GM12878 (cell line): Measurements from ENCODE around the gene RBM15. TPM values are rescaled to one million over a fixed set of nuclear protein-coding genes. Genes with fewer than 3 reads are reported as not detected.

Experiments used
- ATAC-seq: fragments of 200-7000 bp; cut with Tn5 transposase; 3 replicates; pipeline ENCODE4 v1.9.1; 2020; ENCODE audit warnings: mild to moderate bottlenecking, moderate library complexity
- BruUV-seq: library from RNA; stranded (reverse); fragments of 400-500 nt; replicated peaks from 2 replicates; lab custom pipeline; 2021; lab: Mats Ljungman, UMichigan
- CTCF ChIA-PET: fragments of 300-600 bp; sonication (Branson Sonifier 250); formaldehyde crosslinking; extraction: SDS; loops from one replicate; lab custom pipeline; 2021; ENCODE audit warnings: inconsistent platforms; lab: Yijun Ruan, JAX
- POLR2A ChIA-PET: fragments of 350-600 bp; formaldehyde crosslinking; extraction: SDS; loops from one replicate; lab custom pipeline; 2021; ENCODE audit warnings: inconsistent platforms; lab: Charles Lee
- RAD21 ChIA-PET: fragments of 300-600 bp; sonication (Branson Sonifier 250); formaldehyde crosslinking; loops from one replicate; lab custom pipeline; 2023; ENCODE audit warnings: antibody characterized with exemption; ENCODE audit not compliant: unreplicated experiment; lab: Charles Lee
- SMC1A ChIA-PET: fragments of 300-600 bp; sonication (Branson Sonifier 250); formaldehyde crosslinking; loops from one replicate; lab custom pipeline; 2023; ENCODE audit not compliant: unreplicated experiment, uncharacterized antibody; lab: Charles Lee
- DNase-seq: peaks from one replicate; pipeline ENCODE4 v3.0.0-alpha.2; 2011; ENCODE audit warnings: low read depth, low spot score
- FAIRE-seq: peaks from 3 replicates; lab custom pipeline; 2011; peaks lifted over from hg19 to GRCh38; lab: Jason Lieb, UNC
- H2AFZ ChIP-seq: 2 replicates; pipeline ENCODE4 v1.6.0; 2011; ENCODE audit warnings: low read depth, low read length, control low read depth; ENCODE audit not compliant: control insufficient read depth
- H3K27ac ChIP-seq: 2 replicates; pipeline ENCODE4 v1.5.1; 2011; ENCODE audit warnings: control low read depth; ENCODE audit not compliant: control insufficient read depth, insufficient read depth
- H3K27me3 ChIP-seq, 2 experiments: replicated peaks in 1 of 2; 2 replicates each; pipeline versions ENCODE4 v1.6.0 to v1.6.1; 2011; ENCODE audit warnings: low read length in 1 of 2; ENCODE audit not compliant: control insufficient read depth in 2 of 2, insufficient read depth in 2 of 2
- H3K36me3 ChIP-seq, 2 experiments: 2 replicates each; pipeline ENCODE4 v1.5.1; 2011; ENCODE audit warnings: low read length in 1 of 2; ENCODE audit not compliant: control insufficient read depth in 2 of 2, insufficient read depth in 2 of 2
- H3K4me1 ChIP-seq: 2 replicates; pipeline ENCODE4 v1.6.1; 2011; ENCODE audit warnings: mild to moderate bottlenecking, low read length, moderate library complexity, mixed read lengths; ENCODE audit not compliant: control insufficient read depth, insufficient read depth
- H3K4me2 ChIP-seq: 2 replicates; pipeline ENCODE4 v1.6.0; 2011; ENCODE audit warnings: control low read depth; ENCODE audit not compliant: control insufficient read depth, insufficient read depth
- H3K4me3 ChIP-seq: fragments of 200-600 bp; sonication (generic); 2 replicates; pipeline ENCODE4 v1.5.1; 2016
- H3K79me2 ChIP-seq: 2 replicates; pipeline ENCODE4 v1.6.0; 2011; ENCODE audit warnings: low read length; ENCODE audit not compliant: control insufficient read depth, insufficient read depth
- H3K9ac ChIP-seq: 2 replicates; pipeline ENCODE4 v1.8.0; 2011; ENCODE audit warnings: low read length, control low read depth, mixed read lengths; ENCODE audit not compliant: control insufficient read depth, insufficient read depth
- H3K9me3 ChIP-seq: replicated peaks from 3 replicates; pipeline ENCODE4 v1.5.1; 2011; ENCODE audit warnings: mild to moderate bottlenecking, low read length; ENCODE audit not compliant: control insufficient read depth, insufficient read depth
- H4K20me1 ChIP-seq: 2 replicates; pipeline ENCODE4 v1.6.0; 2011; ENCODE audit not compliant: control insufficient read depth, insufficient read depth
- CBX3 ChIP-seq: fragments of 200-600 bp; sonication (generic); IDR thresholded peaks from 2 replicates; pipeline ENCODE4 v1.6.1; 2016; ENCODE audit warnings: low read depth, borderline replicate concordance
- E2F4 ChIP-seq: IDR thresholded peaks from 2 replicates; pipeline ENCODE4 v1.6.1; 2012; ENCODE audit warnings: low read depth, low read length, improper control_type of control experiment
- EGR1 ChIP-seq, 2 experiments: IDR thresholded peaks; 1 replicate in 1 of 2; 2 replicates in 1 of 2; pipeline ENCODE4 v1.6.1; 2011 to 2012; ENCODE audit warnings: low read depth in 2 of 2, low read length in 2 of 2, borderline replicate concordance in 1 of 2, mild to moderate bottlenecking in 1 of 2, moderate library complexity in 1 of 2
- LARP7 ChIP-seq: fragments of 450-650 bp; IDR thresholded peaks from 2 replicates; pipeline ENCODE4 v1.6.1; 2017; ENCODE audit warnings: mild to moderate bottlenecking
- ZNF217 ChIP-seq: fragments of 450-650 bp; IDR thresholded peaks from 2 replicates; pipeline ENCODE4 v1.6.1; 2017; ENCODE audit warnings: antibody characterized with exemption, mild to moderate bottlenecking
- ZSCAN29 ChIP-seq: fragments of 450-650 bp; IDR thresholded peaks from 2 replicates; pipeline ENCODE4 v1.6.1; 2017; ENCODE audit warnings: mild to moderate bottlenecking, moderate library complexity
- WGBS: methylation state at CpG from one replicate; pipeline ENCODE4 v1.1.6; 2016; ENCODE audit warnings: low lambda C conversion rate; ENCODE audit not compliant: insufficient replicate concordance, insufficient coverage; ENCODE audit errors: missing lambda C conversion rate; 5-methylcytosine and 5-hydroxymethylcytosine counted together
- in situ Hi-C: fragments of 300-500 bp; cut with MboI; formaldehyde crosslinking; loops from 9 replicates; pipeline ENCODE4 v1.14.3; 2018; ENCODE audit warnings: mixed read lengths
- intact Hi-C: fragments of 100-400 bp; cut with micrococcal nuclease; formaldehyde crosslinking; loops from one replicate; pipeline ENCODE4 v1.14.2; 2022; ENCODE audit not compliant: unreplicated experiment
- polyA plus RNA-seq, 11 experiments: library from polyadenylated mRNA; depleted of rRNA in 4 of 11; unstranded in 6 of 11; stranded (reverse) in 5 of 11; fragments of >200 nt; fragmentation: Nextera tagmentation in 4 of 11; fragmentation: Illumina TruSeq in 1 of 11; extraction: Ambion mirVana in 4 of 11; extraction: Trizol in 1 of 11; gene quantifications; 1 replicate in 1 of 11; 2 replicates in 10 of 11; pipeline versions ENCODE4 v1.2.1 to v1.2.3, GENCODE V29; 2011 to 2016; ENCODE audit warnings: inconsistent platforms in 2 of 11, missing spikeins in 2 of 11, low read depth in 1 of 11
- total RNA-seq, 4 experiments: library from RNA; depleted of rRNA in 3 of 4; stranded (reverse); fragments of >200 nt in 3 of 4; fragmentation: Illumina TruSeq in 1 of 4; extraction: Trizol in 1 of 4; gene quantifications; 2 replicates each; pipeline versions ENCODE4 v1.2.1 to v1.2.3, GENCODE V29; 2013 to 2021
- TF ChIP-seq, protein P1 (sequence below): fragments of 450-650 bp; IDR thresholded peaks from 2 replicates; pipeline ENCODE4 v1.6.1; 2017; ENCODE audit warnings: antibody characterized with exemption, mild to moderate bottlenecking, moderate library complexity
- TF ChIP-seq, protein P2 (sequence below): IDR thresholded peaks from 2 replicates; pipeline ENCODE4 v1.6.1; 2011; ENCODE audit warnings: low read depth, low read length, improper control_type of control experiment, borderline replicate concordance
- TF ChIP-seq, protein P3 (sequence below): fragments of 450-650 bp; IDR thresholded peaks from 2 replicates; pipeline ENCODE4 v1.6.1; 2018; ENCODE audit warnings: borderline replicate concordance, mild to moderate bottlenecking; ENCODE audit not compliant: partially characterized antibody
- TF ChIP-seq, protein P4 (sequence below): fragments of 450-650 bp; IDR thresholded peaks from 2 replicates; pipeline ENCODE4 v1.6.1; 2017; ENCODE audit warnings: mild to moderate bottlenecking

Gene RBM15
- total and polyA plus RNA-seq, 10 of the 15 experiments (the other 5 are each of a cell fraction or from before 2014, with no cell fraction given): 3.1 to 63.2 (median 26.7) TPM

- DNase-seq (no peak), ATAC-seq (no peak), FAIRE-seq (no peak)
- no peaks in the 10 kb centered on the region for H4K20me1 ChIP-seq
- ChIA-PET POLR2A (interaction anchor here (0.6 to 2.0 kb wide), 4 partner anchors 20 to 1339 kb away, joined by 4 to 8 read pairs (median 6); partner anchors contain the start of gene RBM15), RAD21 (interaction anchor here (1.2 to 1.6 kb wide), 3 partner anchors 12 to 100 kb away, joined by 3 to 4 read pairs (median 3); no protein-coding TSS in a partner anchor), CTCF (interaction anchor here (1.7 kb wide), 1 partner anchor 12 kb away, joined by 4 read pairs; no protein-coding TSS in a partner anchor), SMC1A (interaction anchor here (1.3 to 3.7 kb wide), 3 partner anchors 12 to 23 kb away, joined by 4 to 22 read pairs (median 8); no protein-coding TSS in a partner anchor)
- H3K36me3 ChIP-seq: peaks cover 0 to 28% of the 10 kb centered on the region in 2 experiments
- 100% methylated on average over 2 of the region's 2 CpGs for WGBS
- no peaks in the 10 kb centered on the region; the same call in 2 of the 3 replicates for H3K9me3 ChIP-seq
- H2AFZ ChIP-seq: no peak overlapping the region
- no peaks in the 10 kb centered on the region for H3K4me1 ChIP-seq
- H3K27me3 ChIP-seq: no peaks in the 10 kb centered on the region
- H3K4me3 ChIP-seq: no peak overlapping the region
- no peak overlapping the region for H3K9ac ChIP-seq
- in situ Hi-C loops (no loop called here), intact Hi-C loops (no loop called here)
- H3K79me2 ChIP-seq: peaks cover 42% of the 10 kb centered on the region
- no peak overlapping the region for H3K4me2 ChIP-seq
- H3K27ac ChIP-seq: no peak overlapping the region
- TF ChIP-seq, protein P1, sequence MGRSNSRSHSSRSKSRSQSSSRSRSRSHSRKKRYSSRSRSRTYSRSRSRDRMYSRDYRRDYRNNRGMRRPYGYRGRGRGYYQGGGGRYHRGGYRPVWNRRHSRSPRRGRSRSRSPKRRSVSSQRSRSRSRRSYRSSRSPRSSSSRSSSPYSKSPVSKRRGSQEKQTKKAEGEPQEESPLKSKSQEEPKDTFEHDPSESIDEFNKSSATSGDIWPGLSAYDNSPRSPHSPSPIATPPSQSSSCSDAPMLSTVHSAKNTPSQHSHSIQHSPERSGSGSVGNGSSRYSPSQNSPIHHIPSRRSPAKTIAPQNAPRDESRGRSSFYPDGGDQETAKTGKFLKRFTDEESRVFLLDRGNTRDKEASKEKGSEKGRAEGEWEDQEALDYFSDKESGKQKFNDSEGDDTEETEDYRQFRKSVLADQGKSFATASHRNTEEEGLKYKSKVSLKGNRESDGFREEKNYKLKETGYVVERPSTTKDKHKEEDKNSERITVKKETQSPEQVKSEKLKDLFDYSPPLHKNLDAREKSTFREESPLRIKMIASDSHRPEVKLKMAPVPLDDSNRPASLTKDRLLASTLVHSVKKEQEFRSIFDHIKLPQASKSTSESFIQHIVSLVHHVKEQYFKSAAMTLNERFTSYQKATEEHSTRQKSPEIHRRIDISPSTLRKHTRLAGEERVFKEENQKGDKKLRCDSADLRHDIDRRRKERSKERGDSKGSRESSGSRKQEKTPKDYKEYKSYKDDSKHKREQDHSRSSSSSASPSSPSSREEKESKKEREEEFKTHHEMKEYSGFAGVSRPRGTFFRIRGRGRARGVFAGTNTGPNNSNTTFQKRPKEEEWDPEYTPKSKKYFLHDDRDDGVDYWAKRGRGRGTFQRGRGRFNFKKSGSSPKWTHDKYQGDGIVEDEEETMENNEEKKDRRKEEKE: no peak
- TF ChIP-seq, protein P2, sequence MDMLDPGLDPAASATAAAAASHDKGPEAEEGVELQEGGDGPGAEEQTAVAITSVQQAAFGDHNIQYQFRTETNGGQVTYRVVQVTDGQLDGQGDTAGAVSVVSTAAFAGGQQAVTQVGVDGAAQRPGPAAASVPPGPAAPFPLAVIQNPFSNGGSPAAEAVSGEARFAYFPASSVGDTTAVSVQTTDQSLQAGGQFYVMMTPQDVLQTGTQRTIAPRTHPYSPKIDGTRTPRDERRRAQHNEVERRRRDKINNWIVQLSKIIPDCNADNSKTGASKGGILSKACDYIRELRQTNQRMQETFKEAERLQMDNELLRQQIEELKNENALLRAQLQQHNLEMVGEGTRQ: no peak
- TF ChIP-seq ZSCAN29 (no peak), EGR1 (IDR thresholded peaks at IDR 0.05; ENCODE audit: borderline replicate concordance in 1 of 2, low read depth in 2 of 2, low read length in 2 of 2) (no peak), LARP7 (no peak), E2F4 (no peak), ZNF217 (no peak), CBX3 (no peak)
- TF ChIP-seq, protein P3, sequence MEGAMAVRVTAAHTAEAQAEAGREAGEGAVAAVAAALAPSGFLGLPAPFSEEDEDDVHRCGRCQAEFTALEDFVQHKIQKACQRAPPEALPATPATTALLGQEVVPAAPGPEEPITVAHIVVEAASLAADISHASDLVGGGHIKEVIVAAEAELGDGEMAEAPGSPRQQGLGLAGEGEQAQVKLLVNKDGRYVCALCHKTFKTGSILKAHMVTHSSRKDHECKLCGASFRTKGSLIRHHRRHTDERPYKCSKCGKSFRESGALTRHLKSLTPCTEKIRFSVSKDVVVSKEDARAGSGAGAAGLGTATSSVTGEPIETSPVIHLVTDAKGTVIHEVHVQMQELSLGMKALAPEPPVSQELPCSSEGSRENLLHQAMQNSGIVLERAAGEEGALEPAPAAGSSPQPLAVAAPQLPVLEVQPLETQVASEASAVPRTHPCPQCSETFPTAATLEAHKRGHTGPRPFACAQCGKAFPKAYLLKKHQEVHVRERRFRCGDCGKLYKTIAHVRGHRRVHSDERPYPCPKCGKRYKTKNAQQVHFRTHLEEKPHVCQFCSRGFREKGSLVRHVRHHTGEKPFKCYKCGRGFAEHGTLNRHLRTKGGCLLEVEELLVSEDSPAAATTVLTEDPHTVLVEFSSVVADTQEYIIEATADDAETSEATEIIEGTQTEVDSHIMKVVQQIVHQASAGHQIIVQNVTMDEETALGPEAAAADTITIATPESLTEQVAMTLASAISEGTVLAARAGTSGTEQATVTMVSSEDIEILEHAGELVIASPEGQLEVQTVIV: no peak
- TF ChIP-seq, protein P4, sequence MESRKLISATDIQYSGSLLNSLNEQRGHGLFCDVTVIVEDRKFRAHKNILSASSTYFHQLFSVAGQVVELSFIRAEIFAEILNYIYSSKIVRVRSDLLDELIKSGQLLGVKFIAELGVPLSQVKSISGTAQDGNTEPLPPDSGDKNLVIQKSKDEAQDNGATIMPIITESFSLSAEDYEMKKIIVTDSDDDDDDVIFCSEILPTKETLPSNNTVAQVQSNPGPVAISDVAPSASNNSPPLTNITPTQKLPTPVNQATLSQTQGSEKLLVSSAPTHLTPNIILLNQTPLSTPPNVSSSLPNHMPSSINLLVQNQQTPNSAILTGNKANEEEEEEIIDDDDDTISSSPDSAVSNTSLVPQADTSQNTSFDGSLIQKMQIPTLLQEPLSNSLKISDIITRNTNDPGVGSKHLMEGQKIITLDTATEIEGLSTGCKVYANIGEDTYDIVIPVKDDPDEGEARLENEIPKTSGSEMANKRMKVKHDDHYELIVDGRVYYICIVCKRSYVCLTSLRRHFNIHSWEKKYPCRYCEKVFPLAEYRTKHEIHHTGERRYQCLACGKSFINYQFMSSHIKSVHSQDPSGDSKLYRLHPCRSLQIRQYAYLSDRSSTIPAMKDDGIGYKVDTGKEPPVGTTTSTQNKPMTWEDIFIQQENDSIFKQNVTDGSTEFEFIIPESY: no peak
- BruUV-seq: no TSS peak
These were observed 21.3 kb downstream of the RBM15 start for GRCh38 chr1:110360431-110360830.
